ENCODE measurements around the gene GABBR2. TPM values are rescaled to one million over a fixed set of nuclear protein-coding genes. Genes with fewer than 3 reads are reported as not detected.

GABBR2 gene
- total and polyA plus RNA-seq, 9 of the 15 experiments (the other 6 are each of a cell fraction or from before 2014, with no cell fraction given), result 0.15 to 1.9 (median 0.32) TPM

- TF ChIP-seq, protein P1, sequence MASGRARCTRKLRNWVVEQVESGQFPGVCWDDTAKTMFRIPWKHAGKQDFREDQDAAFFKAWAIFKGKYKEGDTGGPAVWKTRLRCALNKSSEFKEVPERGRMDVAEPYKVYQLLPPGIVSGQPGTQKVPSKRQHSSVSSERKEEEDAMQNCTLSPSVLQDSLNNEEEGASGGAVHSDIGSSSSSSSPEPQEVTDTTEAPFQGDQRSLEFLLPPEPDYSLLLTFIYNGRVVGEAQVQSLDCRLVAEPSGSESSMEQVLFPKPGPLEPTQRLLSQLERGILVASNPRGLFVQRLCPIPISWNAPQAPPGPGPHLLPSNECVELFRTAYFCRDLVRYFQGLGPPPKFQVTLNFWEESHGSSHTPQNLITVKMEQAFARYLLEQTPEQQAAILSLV (tag; IDR thresholded peaks at IDR 0.05), result 0 out of 2 replicates have a peak, but pooled peaks have one; percentile 55
- TF ChIP-seq ATF4 (CRISPR knock-in tag; IDR thresholded peaks at IDR 0.05) (no peak), ZNF408 (CRISPR knock-in tag; IDR thresholded peaks at IDR 0.05; ENCODE audit: low read depth) (no peak), POLR3A (IDR thresholded peaks at IDR 0.05; ENCODE audit: borderline replicate concordance, extremely low read depth, insufficient read depth, insufficient read length) (no peak), PYGO2 (tag; IDR thresholded peaks at IDR 0.05) (no peak), KDM4B (IDR thresholded peaks at IDR 0.05; ENCODE audit: borderline replicate concordance in 2 of 2, low read depth in 1 of 2) (no peak; a peak in 1 of 4 replicates), CBFA2T3 (IDR thresholded peaks at IDR 0.05) (peak; percentile 85), ZSCAN32 (CRISPR knock-in tag; IDR thresholded peaks at IDR 0.05) (no peak), ZNF24 (IDR thresholded peaks at IDR 0.05) (no peak), SIN3B (IDR thresholded peaks at IDR 0.05; ENCODE audit: low read depth) (no peak), SMARCA4 (IDR thresholded peaks at IDR 0.05) (peak; percentile 84), KLF13 (tag; IDR thresholded peaks at IDR 0.05; ENCODE audit: borderline replicate concordance, low read depth) (no peak), YBX1 (IDR thresholded peaks at IDR 0.05) (no peak)
- TF ChIP-seq, protein P2, sequence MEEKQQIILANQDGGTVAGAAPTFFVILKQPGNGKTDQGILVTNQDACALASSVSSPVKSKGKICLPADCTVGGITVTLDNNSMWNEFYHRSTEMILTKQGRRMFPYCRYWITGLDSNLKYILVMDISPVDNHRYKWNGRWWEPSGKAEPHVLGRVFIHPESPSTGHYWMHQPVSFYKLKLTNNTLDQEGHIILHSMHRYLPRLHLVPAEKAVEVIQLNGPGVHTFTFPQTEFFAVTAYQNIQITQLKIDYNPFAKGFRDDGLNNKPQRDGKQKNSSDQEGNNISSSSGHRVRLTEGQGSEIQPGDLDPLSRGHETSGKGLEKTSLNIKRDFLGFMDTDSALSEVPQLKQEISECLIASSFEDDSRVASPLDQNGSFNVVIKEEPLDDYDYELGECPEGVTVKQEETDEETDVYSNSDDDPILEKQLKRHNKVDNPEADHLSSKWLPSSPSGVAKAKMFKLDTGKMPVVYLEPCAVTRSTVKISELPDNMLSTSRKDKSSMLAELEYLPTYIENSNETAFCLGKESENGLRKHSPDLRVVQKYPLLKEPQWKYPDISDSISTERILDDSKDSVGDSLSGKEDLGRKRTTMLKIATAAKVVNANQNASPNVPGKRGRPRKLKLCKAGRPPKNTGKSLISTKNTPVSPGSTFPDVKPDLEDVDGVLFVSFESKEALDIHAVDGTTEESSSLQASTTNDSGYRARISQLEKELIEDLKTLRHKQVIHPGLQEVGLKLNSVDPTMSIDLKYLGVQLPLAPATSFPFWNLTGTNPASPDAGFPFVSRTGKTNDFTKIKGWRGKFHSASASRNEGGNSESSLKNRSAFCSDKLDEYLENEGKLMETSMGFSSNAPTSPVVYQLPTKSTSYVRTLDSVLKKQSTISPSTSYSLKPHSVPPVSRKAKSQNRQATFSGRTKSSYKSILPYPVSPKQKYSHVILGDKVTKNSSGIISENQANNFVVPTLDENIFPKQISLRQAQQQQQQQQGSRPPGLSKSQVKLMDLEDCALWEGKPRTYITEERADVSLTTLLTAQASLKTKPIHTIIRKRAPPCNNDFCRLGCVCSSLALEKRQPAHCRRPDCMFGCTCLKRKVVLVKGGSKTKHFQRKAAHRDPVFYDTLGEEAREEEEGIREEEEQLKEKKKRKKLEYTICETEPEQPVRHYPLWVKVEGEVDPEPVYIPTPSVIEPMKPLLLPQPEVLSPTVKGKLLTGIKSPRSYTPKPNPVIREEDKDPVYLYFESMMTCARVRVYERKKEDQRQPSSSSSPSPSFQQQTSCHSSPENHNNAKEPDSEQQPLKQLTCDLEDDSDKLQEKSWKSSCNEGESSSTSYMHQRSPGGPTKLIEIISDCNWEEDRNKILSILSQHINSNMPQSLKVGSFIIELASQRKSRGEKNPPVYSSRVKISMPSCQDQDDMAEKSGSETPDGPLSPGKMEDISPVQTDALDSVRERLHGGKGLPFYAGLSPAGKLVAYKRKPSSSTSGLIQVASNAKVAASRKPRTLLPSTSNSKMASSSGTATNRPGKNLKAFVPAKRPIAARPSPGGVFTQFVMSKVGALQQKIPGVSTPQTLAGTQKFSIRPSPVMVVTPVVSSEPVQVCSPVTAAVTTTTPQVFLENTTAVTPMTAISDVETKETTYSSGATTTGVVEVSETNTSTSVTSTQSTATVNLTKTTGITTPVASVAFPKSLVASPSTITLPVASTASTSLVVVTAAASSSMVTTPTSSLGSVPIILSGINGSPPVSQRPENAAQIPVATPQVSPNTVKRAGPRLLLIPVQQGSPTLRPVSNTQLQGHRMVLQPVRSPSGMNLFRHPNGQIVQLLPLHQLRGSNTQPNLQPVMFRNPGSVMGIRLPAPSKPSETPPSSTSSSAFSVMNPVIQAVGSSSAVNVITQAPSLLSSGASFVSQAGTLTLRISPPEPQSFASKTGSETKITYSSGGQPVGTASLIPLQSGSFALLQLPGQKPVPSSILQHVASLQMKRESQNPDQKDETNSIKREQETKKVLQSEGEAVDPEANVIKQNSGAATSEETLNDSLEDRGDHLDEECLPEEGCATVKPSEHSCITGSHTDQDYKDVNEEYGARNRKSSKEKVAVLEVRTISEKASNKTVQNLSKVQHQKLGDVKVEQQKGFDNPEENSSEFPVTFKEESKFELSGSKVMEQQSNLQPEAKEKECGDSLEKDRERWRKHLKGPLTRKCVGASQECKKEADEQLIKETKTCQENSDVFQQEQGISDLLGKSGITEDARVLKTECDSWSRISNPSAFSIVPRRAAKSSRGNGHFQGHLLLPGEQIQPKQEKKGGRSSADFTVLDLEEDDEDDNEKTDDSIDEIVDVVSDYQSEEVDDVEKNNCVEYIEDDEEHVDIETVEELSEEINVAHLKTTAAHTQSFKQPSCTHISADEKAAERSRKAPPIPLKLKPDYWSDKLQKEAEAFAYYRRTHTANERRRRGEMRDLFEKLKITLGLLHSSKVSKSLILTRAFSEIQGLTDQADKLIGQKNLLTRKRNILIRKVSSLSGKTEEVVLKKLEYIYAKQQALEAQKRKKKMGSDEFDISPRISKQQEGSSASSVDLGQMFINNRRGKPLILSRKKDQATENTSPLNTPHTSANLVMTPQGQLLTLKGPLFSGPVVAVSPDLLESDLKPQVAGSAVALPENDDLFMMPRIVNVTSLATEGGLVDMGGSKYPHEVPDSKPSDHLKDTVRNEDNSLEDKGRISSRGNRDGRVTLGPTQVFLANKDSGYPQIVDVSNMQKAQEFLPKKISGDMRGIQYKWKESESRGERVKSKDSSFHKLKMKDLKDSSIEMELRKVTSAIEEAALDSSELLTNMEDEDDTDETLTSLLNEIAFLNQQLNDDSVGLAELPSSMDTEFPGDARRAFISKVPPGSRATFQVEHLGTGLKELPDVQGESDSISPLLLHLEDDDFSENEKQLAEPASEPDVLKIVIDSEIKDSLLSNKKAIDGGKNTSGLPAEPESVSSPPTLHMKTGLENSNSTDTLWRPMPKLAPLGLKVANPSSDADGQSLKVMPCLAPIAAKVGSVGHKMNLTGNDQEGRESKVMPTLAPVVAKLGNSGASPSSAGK (IDR thresholded peaks at IDR 0.05), result peak; percentile 99
These were observed 133.1 kb downstream of the GABBR2 start (continued) for GRCh38 chr9:98575379-98576346.

Data from K562 (cell line).